ENCODE results near the gene CARD6.
"Not testable (repeated sequence)": the region's sequence is repeated elsewhere in the genome, so short reads cannot be mapped to it uniquely, and the experiment has no call there.

CARD6 gene

DNA sequence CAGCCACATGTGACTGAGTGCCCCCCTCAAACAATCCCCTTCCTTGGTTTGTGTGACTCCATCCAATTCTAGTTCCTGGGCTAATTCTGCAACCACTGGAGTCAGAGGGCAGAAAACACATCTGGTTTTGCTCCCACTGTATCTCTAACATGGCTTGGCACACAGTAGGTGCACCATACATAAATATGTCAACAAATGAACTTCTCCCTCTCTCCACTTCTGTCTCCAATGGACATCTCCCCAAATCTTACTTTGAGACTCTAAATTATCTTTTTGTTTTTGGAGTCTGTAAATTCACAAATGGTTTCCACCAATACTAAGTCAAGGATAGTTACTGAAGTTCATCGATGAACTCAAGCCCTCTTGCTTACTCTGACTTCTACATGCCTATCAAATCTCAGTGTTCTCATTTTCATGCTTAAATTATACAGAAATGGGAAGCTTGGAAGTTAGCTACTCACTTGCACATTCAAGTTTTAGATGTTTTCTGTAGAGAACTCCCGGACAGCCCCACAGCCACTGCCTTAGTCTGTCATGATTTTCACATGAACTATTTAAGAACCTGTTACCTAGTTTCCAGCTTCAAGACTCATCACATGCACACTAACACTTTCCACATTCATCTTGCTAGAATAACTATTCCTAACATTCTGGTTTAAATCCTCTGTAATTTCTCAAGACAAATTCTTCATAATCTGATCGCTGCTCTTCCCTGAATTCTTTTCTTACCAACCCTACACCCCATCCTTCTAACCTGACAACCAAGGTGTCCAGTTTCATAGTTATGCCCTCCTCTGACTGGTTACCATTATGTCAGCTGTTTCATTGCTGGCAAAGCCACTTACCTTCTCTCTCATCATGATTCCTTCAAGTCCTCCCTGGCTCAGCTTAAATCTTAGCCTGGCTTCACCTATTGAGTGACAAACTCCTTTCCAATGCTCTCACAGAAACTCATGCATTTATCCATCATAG, 12.2 kb upstream of the CARD6 start:
- DNase-seq: no peak

DNA sequence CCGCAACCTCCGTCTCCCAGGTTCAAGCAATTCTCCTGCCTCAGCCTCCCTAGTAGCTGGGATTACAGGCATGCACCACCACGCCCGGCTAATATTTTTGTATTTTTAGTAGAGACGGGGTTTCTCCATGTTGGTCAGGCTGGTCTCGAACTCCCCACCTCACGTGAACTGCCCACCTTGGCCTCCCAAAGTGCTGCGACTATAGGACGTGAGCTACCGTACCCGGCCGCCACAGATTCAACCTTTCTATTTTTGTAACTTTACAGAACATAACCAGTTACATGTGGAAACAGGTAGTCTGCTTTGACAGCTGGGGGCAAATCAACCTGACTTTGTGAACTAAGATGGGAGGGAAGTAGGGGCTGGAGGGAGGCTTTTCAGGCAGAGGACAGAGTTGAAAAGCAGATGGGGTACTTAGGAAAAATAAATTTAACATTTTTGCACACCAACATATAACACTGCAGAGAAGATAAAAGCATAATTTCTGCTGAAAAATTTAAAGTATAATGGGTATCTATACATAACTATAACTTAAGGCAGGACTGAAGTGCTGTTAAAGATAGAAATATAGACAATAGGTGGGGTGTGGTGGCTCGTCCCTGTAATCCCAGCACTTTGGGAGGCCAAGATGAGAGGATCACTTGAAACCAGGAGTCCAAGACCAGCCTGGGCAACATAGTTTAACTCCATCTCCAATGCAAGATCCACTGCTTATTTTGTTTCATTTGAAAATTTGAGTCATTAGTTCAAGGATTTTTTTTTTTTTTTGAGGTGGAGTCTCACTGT, 11.2 kb upstream of the CARD6 start:
- DNase-seq: no peak

DNA sequence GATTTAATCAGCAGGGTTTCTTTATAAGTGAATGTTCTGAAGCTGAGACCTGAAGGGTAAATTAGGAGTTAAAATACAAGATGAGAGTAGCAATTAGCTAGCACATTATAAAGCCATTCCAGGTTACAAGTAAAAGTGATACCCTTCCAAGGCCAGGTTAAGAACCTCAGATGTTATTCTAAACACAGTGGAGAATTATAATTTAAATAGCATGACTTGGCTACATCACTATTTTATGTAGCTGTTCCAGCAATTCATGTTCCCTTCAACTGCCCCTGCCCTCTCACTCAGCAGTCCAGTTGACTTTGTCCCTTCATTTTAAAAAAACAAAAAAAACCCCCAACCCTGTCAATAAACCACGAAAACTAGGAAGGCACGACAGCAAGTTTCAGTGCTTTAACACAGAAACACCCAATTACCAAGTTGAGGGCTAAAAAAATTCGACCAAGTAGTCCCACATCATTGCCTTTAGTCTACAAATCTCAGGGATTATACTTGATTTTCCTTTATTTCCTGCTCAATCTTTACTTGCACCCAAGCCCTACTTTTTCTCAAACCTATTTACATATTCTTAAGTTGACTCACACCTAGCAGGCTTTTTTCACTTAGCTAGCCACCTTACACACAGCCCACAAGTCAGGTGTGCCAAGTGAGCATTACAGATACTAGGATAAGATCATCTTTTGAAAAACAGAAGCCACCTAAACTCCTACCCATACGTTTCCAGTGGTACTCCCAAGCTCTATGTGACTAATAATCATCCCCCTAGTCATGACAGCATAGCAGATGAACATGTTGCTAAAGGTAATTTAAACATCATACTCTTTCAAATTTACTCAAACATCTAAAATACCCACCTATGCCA, 9.6 kb upstream of the CARD6 start:
- DNase-seq: no peak

DNA sequence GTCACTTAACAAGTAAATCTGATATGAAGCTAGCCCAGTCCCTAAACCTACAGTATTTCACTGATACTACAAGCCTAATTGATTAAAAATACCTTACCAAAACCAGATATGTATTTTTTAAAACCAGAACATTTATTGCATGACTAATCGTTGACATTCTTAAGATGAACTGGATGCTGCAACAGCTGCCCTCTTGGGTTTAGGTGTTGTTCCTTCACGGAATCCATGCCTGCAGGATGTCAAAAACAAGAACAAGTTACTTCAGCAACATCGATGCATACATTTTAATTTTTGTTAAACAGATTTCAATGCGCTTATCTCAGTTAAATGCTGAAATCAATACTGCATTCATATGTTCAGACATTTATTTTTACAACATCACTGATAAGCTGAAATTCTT, 8.8 kb upstream of the CARD6 start:
- DNase-seq: no peak

DNA sequence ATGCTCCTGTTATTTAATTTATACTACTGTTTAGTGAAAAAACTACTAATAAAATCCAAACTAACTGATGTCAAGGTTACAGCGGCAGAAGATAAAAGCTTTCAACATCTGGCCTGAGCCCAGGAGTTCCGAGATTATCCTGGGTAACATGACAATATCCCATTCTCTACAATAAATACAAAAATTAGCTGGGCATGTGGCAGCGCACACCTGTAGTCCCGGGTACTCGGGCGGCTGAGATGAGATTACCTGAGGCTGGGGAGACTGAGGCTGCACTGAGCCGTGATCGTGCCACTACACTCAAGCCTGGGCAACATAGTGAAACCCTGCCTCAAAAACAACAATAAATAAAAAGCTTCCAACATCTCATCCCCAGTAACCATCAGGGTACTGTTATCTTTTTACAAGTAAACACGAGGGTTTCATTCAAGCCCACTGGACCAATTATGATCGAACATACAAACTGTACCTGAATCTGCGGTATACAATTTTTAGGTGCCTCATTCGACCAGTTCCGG, 7.4 kb upstream of the CARD6 start:
- peak in 1 of 4 experiments; percentile 1 for DNase-seq

DNA sequence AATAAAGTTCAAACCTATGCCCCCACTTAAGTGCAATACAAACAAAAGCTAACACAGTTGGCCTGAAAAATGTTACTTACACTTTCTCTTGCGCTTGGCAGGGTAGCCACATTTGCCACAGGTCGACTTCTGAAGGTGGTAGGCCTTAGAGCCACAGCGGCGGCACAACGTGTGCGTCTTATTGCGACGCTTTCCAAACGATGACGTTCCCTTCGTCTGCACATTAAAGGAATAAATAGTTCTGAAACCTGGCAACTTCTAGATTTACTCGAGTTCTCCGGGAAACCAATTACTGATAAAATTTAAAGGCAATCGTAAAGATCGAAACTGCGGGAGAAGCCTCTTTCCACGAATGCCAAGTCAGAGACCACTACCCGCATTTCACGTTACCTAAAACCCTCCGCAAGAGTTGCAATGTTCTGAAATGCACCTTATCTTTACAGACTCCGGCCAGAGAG, 6.7 kb upstream of the CARD6 start:
- DNase-seq: peak in 2 of 4 experiments; percentile 13

DNA sequence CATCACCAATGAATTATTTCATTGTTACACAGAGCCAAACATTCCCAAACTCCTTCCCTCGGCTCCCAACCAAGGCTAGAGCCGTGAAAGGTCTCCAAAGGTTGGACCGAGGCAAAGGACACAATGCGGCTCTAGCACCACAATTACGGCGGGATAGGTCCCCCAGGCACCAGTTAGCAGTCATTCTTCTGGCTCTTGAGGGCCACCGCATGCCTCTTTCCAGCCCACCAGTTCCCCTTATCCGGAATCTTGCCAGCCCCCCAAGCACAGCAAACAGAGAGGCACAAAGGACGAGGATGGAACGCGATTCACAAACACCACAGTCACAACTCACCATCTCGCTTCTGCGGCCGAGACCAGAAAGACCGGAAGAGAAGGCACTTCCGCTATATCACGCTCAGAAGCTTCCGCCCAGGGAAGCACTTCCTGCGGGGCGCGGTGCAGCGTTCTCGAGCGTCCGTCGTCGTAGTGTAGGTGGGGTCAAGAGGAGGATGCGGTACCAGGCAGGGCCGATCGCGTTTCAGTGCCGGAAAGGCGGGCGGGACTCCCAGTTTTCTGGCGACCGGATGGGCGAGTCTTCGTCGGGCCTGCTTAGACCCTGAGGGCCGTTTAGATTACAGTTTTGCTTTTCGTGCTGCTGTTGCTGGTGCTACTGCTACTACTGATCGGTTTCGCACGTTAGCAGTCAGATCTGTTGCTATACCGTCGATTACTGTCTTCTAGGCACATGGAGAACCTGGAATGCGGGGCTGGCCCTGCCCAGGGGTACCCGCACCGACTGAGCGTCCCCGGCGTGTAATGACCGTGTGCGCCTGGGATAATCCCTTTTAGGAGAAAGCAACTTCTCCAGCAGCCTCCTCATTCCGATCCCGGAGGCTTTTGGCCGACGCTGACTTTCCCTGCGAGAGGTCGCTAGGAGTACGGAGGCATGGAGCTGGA, 6.0 kb upstream of the CARD6 start, which contains the start of gene RPL37:
Gene RPL37 (minus strand): TSS at position 374 of the 939 bp plus-strand sequence. CDS start 37 bp downstream, at position 337.
- peak; percentile 82 to 86 (median 83) for DNase-seq

DNA sequence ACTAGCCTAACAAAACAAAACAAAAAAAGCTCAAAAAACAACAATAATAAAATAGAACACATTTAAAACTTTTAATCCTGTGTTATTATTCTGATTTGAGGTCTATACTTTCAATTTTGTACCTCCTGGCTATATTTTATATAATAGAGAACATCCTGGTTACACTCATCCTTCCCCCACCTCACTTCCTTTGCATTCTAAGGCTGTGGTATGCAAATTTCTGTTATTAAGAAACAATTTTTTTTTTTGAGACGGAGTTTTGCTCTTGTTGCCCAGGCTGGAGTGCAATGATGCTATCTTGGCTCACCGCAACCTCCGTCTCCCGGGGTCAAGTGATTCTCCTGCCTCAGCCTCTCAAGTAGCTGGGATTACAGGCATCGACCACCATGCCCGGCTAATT, 3.1 kb upstream of the CARD6 start:
- DNase-seq: no peak

DNA sequence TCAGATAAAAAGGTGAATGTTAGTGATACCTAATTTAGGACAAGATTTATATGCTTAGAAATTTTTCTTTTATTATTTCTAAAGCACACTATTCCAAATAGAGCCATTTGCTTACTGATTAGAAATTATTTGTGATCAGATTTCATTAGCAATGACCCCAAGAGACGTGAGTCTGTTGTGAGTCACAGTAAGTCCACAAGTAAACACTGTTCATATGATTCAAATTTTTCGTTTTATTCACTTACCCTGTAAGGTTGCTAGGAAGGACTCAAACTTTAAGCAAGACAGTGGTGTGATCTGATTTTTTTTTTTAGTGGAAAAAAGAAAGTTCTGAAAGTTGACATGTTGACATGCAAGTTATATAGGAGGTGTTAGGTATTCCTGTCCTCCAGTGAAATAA, 1.2 kb downstream of the CARD6 start:
- no peak for DNase-seq

DNA sequence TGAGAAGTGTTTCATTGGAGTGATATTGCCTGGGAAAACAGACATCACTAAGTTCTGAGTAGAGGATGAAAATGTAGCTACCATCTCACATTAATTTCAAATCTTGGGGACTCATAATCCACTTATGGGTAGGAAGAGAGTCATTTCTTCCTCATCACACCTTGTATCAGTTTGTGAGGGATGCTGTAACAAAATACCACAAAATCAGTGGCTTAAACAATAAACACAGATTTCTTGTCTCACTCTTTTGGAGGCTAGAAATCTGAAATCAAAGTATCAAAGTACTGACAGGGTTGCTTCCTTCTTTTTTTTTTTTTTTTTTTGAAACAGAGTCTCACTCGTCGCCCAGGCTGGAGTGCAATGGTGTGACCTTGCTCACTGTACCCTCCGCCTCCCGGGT, 3.4 kb downstream of the CARD6 start:
- no peak for DNase-seq

DNA sequence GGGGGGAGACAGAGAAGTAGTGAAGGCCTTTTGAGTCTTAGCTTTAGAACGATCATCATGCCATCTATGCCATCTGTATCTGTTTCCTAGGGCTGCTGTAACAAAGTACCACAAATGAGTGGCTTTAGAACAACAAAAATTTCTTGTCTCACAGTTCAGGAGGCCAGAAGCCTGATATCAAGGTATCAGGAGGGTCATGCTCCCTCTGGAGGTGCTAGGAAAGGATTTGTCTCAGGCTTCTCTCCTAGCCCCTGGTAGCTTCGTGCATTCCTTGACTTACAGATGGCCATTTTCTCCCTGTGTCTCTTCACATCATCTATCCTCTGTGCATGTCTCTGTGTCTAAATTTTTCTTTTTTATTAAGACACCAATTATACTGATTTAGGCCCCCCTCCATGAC, 5.2 kb downstream of the CARD6 start:
- DNase-seq: no peak

DNA sequence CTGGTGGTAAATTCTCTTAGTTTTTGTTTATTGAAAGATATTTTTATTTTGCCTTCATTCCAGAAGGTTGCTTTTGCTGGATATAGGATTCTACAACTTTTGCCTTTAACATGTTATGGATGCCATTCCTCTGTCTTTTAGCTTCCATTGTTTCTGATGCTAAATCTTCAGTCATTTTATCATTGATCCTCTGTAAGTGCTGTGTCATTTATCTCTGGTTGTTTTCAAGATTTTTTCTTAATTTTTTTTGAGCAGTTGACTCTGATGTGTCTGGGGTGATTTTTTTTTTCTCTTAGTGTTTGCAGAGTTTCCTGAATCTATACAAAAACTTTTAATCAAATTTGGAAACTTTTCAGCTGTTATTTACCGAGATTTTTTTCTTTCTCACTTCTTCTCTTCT, 6.4 kb downstream of the CARD6 start:
- DNase-seq: no peak

DNA sequence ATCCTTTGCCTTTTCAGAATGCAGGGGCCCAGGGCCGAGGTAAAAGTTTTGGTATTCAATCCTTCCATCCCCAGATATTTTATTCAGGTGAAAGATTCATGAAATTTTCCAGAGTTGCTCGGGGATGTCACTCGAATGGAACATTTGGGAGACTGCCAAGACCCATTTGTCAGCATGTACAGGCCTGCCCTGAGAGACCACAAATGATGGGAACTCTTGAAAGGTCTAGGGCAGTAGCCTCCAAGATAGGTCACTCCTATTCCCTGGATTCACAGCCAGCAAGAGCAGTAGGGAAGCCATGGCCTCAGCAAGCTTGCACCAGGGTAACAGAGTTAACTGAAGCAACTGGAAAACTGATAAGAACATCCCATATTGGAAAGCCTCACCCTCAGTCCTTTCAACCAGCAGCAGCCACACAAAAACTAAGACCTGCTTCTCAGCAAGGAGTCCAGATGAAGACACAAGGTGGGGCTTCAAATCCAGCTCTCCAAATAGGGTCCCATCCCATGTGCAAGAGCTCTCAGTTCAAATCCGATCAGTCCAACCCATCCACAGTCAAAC, 12.5 kb downstream of the CARD6 start:
- DNase-seq: no peak

DNA sequence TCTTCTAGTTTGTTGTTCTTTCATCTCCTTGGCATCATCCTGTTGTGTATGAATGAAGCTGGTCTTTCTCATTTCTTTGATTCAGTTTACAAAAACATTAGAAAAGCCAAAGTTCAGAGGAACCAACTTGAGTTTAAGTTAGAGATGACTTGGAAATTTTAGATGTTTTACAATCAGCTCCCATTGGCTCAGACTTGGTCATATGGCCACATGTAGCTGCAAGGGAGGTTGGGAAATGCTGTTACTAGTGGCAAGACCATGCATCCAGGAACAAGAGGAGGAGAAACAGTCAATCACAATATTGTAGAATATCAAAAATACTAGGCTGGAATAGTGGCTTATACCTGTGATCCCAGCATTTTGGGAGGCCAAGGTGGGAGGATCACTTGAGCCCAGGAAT, 19.5 kb downstream of the CARD6 start:
- no peak for DNase-seq

DNA sequence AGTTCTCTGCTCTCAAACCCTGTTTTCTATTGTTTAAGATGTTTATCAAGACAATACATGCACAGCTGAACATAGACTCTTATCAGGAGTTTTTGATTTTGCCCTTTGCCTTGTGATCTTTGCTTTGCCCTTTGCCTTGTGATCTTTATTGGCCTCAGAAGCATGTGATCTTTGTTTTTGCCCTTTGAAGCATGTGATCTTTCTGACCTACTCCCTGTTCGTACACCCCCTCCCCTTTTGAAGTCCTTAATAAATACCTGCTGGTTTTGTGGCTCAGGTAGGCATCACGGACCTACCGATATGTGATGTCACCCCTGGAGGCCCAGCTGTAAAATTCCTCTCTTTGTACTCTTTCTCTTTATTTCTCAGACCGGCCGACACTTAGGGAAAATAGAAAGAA, 23.8 kb downstream of the CARD6 start:
- not testable (repeated sequence) for DNase-seq

DNA sequence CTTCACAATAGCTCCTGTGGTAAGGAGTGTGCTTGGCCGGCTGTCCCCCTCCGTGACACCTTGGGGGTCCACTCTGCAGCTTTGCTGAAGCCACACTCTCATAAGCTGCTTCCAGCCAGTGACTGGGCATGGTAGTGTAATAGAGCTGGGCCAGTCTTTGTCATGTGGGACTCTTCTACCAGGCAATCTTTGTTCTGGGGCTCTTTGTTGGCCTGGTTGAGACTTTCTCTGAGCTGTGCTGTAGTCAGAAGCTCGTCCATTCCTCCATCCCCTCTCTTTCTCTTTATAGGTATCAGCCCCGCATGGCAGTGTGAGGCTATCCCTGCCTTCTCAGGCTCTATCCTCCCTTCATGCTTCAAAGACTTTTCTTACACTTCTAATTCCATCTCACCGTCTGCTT, 25.7 kb downstream of the CARD6 start:
- DNase-seq: no peak

DNA sequence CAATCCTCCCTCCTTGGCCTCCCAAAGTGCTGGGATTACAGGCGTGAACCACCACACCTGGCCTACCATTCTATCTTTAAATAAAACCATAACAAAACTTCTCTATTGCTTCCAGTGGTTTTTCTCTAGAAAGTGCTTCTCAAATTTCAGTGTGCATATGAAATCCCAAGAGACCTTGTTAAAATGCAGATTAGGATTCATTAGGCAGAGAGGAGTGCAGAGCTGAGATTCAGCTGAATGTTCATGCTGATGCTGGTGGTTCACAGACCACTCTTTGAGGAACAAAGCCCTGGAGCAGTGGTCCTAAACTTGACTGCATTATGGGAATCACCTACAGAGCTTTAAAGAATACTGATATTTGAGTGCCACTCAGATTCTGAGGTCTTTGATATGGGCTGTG, 28.2 kb downstream of the CARD6 start:
- DNase-seq: no peak

DNA sequence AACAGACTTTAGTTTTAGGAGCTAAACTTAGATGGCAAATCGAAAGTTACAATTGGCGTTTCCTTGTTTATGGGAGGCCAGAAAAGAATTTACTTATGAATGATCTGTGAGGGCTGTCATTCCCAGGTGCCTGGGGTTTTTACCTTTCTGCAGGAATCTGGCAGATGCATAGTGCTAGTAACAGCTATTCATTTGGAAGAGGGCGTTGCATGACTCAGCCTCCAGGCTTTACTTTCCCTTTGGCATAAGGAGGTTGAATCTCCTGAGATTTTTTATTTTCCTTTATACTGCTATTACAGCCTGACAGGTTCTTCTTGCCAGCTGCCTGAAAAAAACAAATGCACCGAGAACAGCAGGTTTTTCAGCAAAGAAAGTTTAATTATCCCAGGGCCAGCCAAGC, 30.0 kb downstream of the CARD6 start:
- DNase-seq: no peak

DNA sequence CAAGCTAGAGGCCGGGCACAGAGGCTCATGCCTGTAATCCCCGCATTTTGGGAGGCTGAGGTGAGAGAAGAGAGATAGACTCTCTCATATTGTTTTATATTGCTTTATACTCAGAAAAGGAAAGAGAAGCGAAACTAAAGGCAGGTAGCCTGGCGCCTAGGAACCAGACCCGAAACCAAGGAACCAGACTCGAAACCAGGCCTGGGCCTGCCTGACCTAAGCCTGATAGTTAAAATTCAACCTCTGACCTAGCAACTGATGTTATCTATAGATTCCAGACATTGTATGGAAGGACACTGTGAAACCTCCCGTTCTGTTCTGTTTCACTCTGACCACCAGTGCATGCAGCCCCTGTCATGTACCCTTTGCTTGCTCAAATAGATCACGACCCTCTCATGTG, 31.1 kb downstream of the CARD6 start:
- DNase-seq: not testable (repeated sequence)

DNA sequence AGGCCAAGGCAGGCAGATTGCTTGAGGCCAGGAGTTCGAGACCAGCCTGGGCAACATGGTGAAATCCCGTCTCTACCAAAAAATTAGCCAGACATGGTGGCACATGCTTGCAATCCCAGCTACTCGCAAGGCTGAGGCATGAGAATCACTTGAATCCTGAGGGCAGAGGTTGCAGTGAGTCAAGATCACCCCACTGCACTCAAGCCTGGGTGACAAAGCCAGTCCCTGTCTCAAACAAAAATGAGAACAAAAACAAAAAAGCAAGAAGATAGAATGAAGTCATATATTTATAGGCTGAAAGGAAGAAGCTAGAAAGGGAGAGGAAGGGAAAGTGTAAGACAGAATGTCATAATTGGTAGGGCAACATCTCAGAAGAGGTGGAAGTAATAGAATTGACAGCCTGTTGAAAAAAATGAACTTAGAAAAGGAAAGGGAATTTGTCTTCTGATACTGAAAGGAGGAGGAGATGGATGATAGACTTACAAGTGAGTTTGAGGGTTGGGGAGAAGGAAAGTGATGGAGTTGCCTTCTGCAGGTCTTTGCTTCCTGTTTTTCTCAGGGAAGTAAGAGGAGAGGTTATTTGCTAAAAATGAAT, 32.2 kb downstream of the CARD6 start:
- DNase-seq: no peak

DNA sequence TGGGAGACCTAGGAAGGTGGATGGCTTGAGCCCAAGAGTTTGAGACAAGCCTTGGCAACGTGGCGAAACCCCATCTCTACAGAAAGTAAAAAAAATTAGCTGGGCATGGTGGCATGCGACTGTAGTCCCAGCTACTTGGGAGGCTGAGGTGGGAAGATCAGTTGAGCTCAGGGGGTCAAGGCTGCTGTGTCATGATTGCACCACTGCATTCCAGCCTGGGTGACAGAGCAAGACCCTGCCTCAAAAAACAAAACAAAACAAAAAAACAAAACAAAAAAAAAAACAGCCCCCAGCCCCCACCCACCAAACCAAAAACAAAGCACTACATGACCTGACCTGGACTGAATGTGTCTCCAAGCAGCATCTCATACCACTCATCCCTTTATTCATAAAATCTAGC, 34.8 kb downstream of the CARD6 start:
- no peak for DNase-seq
